Measurements from ENCODE around the gene GLG1. TPM values are rescaled to one million over a fixed set of nuclear protein-coding genes. Genes with fewer than 3 reads are reported as not detected.
"Not testable (repeated sequence)": the region's sequence is repeated elsewhere in the genome, so short reads cannot be mapped to it uniquely, and the experiment has no call there.

GLG1 gene
- total RNA-seq, 1 donor from 2014 or later, result 153 TPM

GRCh38 chr16:74448990-74449389 is 157.9 kb downstream of the GLG1 start:
- Mint-ChIP-seq H3K36me3 (ENCODE audit: low read depth, unreplicated experiment) (peaks cover 30% of the 10 kb centered on the region), H3K27ac (ENCODE audit: unreplicated experiment) (peak overlapping the region; percentile 88), H3K4me3 (ENCODE audit: unreplicated experiment) (no peak overlapping the region), H3K4me1 (ENCODE audit: low read depth, unreplicated experiment) (peaks cover 26% of the 10 kb centered on the region), H3K9me3 (ENCODE audit: unreplicated experiment) (no peaks in the 10 kb centered on the region), H3K27me3 (ENCODE audit: low read depth, unreplicated experiment) (no peaks in the 10 kb centered on the region)
- Histone ChIP-seq H3K4me1 (ENCODE audit: insufficient read depth, low read length) (peaks cover 27% of the 10 kb centered on the region), H3K79me2 (ENCODE audit: insufficient read depth, low read length) (peaks cover 5% of the 10 kb centered on the region), H4K20me1 (ENCODE audit: insufficient read depth, low read length) (peaks cover 6% of the 10 kb centered on the region), H2AFZ (ENCODE audit: low read depth, low read length) (no peak overlapping the region), H3K9me3 (ENCODE audit: insufficient read depth, low read depth, low read length) (no peaks in the 10 kb centered on the region), H3K27me3 (ENCODE audit: insufficient read depth, low read length) (no peaks in the 10 kb centered on the region), H3K27ac (ENCODE audit: low read depth, low read length) (peak overlapping the region; percentile 45), H3K36me3 (ENCODE audit: insufficient read depth, low read length) (peaks cover 12% of the 10 kb centered on the region), H3K4me3 (ENCODE audit: insufficient read depth, low read depth, low read length) (no peak overlapping the region), H3K4me2 (ENCODE audit: low read length) (peak overlapping the region; percentile 59), H3K9ac (ENCODE audit: low read length) (peak overlapping the region; percentile 2)
- DNase-seq (ENCODE audit: low read depth), result peak; percentile 94
- peak; percentile 85 for FAIRE-seq
- TF ChIP-seq CTCF (IDR thresholded peaks at IDR 0.05; ENCODE audit: insufficient read depth, low read depth, low read length) (no peak), EZH2 (IDR thresholded peaks at IDR 0.05; ENCODE audit: insufficient read depth, low read length) (no peak)

- no peak for TF ChIP-seq CTCF (IDR thresholded peaks at IDR 0.05; ENCODE audit: insufficient read depth, low read depth, low read length)
- H3K9ac ChIP-seq (ENCODE audit: low read length), result no peak overlapping the region
- no peaks in the 10 kb centered on the region for H3K27me3 Mint-ChIP-seq (ENCODE audit: low read depth, unreplicated experiment)
- no peak overlapping the region for H3K27ac ChIP-seq (ENCODE audit: low read depth, low read length)
- peaks cover 6% of the 10 kb centered on the region for H4K20me1 ChIP-seq (ENCODE audit: insufficient read depth, low read length)
- H3K4me3 Mint-ChIP-seq (ENCODE audit: unreplicated experiment), result no peak overlapping the region
- peaks cover 23% of the 10 kb centered on the region for H3K36me3 Mint-ChIP-seq (ENCODE audit: low read depth, unreplicated experiment)
- no peak overlapping the region for H3K27ac Mint-ChIP-seq (ENCODE audit: unreplicated experiment)
- H3K4me2 ChIP-seq (ENCODE audit: low read length), result no peak overlapping the region
- H3K79me2 ChIP-seq (ENCODE audit: insufficient read depth, low read length), result peaks cover 5% of the 10 kb centered on the region
- H3K36me3 ChIP-seq (ENCODE audit: insufficient read depth, low read length), result peaks cover 2% of the 10 kb centered on the region
- H3K4me1 Mint-ChIP-seq (ENCODE audit: low read depth, unreplicated experiment), result peaks cover 26% of the 10 kb centered on the region
- no peaks in the 10 kb centered on the region for H3K9me3 Mint-ChIP-seq (ENCODE audit: unreplicated experiment)
- H3K9me3 ChIP-seq (ENCODE audit: insufficient read depth, low read depth, low read length), result no peaks in the 10 kb centered on the region
- H2AFZ ChIP-seq (ENCODE audit: low read depth, low read length), result no peak overlapping the region
- peaks cover 27% of the 10 kb centered on the region for H3K4me1 ChIP-seq (ENCODE audit: insufficient read depth, low read length)
- DNase-seq (ENCODE audit: low read depth) (no peak), FAIRE-seq (no peak)
- no peak overlapping the region for H3K4me3 ChIP-seq (ENCODE audit: insufficient read depth, low read depth, low read length)
- H3K27me3 ChIP-seq (ENCODE audit: insufficient read depth, low read length), result no peaks in the 10 kb centered on the region
Measured at GRCh38 chr16:74447578-74447977, 159.3 kb downstream of the GLG1 start.

GRCh38 chr16:74446866-74447265 is 160.0 kb downstream of the GLG1 start:
- FAIRE-seq, result no peak
- no peaks in the 10 kb centered on the region for H3K9me3 Mint-ChIP-seq (ENCODE audit: unreplicated experiment)
- H3K9me3 ChIP-seq (ENCODE audit: insufficient read depth, low read depth, low read length), result no peaks in the 10 kb centered on the region
- peaks cover 5% of the 10 kb centered on the region for H3K79me2 ChIP-seq (ENCODE audit: insufficient read depth, low read length)
- no peak overlapping the region for H3K27ac ChIP-seq (ENCODE audit: low read depth, low read length)
- peaks cover 21% of the 10 kb centered on the region for H3K4me1 ChIP-seq (ENCODE audit: insufficient read depth, low read length)
- DNase-seq (ENCODE audit: low read depth), result no peak
- H3K4me1 Mint-ChIP-seq (ENCODE audit: low read depth, unreplicated experiment), result peaks cover 22% of the 10 kb centered on the region
- H3K27ac Mint-ChIP-seq (ENCODE audit: unreplicated experiment), result peak overlapping the region; percentile 47
- H3K4me3 Mint-ChIP-seq (ENCODE audit: unreplicated experiment), result no peak overlapping the region
- H3K36me3 ChIP-seq (ENCODE audit: insufficient read depth, low read length), result peaks cover 2% of the 10 kb centered on the region
- peaks cover 6% of the 10 kb centered on the region for H4K20me1 ChIP-seq (ENCODE audit: insufficient read depth, low read length)
- no peak overlapping the region for H3K9ac ChIP-seq (ENCODE audit: low read length)
- no peak overlapping the region for H3K4me2 ChIP-seq (ENCODE audit: low read length)
- no peak for TF ChIP-seq CTCF (IDR thresholded peaks at IDR 0.05; ENCODE audit: insufficient read depth, low read depth, low read length)
- TF ChIP-seq EZH2 (IDR thresholded peaks at IDR 0.05; ENCODE audit: insufficient read depth, low read length), result no peak
- H3K27me3 Mint-ChIP-seq (ENCODE audit: low read depth, unreplicated experiment), result no peaks in the 10 kb centered on the region
- H3K4me3 ChIP-seq (ENCODE audit: insufficient read depth, low read depth, low read length), result no peak overlapping the region
- H3K27me3 ChIP-seq (ENCODE audit: insufficient read depth, low read length), result no peaks in the 10 kb centered on the region
- peaks cover 21% of the 10 kb centered on the region for H3K36me3 Mint-ChIP-seq (ENCODE audit: low read depth, unreplicated experiment)
- no peak overlapping the region for H2AFZ ChIP-seq (ENCODE audit: low read depth, low read length)

GRCh38 chr16:74443624-74444346 is 163.1 kb downstream of the GLG1 start:
- H3K9me3 ChIP-seq (ENCODE audit: insufficient read depth, low read depth, low read length); H3K4me2 ChIP-seq (ENCODE audit: low read length); H3K79me2 ChIP-seq (ENCODE audit: insufficient read depth, low read length); H2AFZ ChIP-seq (ENCODE audit: low read depth, low read length); H3K27me3 ChIP-seq (ENCODE audit: insufficient read depth, low read length); H3K27ac ChIP-seq (ENCODE audit: low read depth, low read length); DNase-seq (ENCODE audit: low read depth); H3K9me3 Mint-ChIP-seq (ENCODE audit: unreplicated experiment); FAIRE-seq; H3K4me1 ChIP-seq (ENCODE audit: insufficient read depth, low read length); H3K27me3 Mint-ChIP-seq (ENCODE audit: low read depth, unreplicated experiment); H3K4me1 Mint-ChIP-seq (ENCODE audit: low read depth, unreplicated experiment); H3K4me3 ChIP-seq (ENCODE audit: insufficient read depth, low read depth, low read length); H4K20me1 ChIP-seq (ENCODE audit: insufficient read depth, low read length); H3K4me3 Mint-ChIP-seq (ENCODE audit: unreplicated experiment); H3K36me3 ChIP-seq (ENCODE audit: insufficient read depth, low read length); H3K27ac Mint-ChIP-seq (ENCODE audit: unreplicated experiment); H3K9ac ChIP-seq (ENCODE audit: low read length): not testable (repeated sequence)
- peaks cover 20% of the 10 kb centered on the region for H3K36me3 Mint-ChIP-seq (ENCODE audit: low read depth, unreplicated experiment)
